Left colon (tissue), 2 donors: ENCODE data around the gene C10orf71. TPM values are rescaled to one million over a fixed set of nuclear protein-coding genes. Genes with fewer than 3 reads are reported as not detected.

Experiments
- ATAC-seq: fragments of 200-7000 bp; cut with Tn5 transposase; one replicate; pipeline ENCODE4 v1.9.1; 2020; ENCODE audit warnings: mild to moderate bottlenecking, moderate library complexity
- DNase-seq, 2 donors: peaks; one replicate each; pipeline ENCODE4 v3.0.0-alpha.2; 2020
- intact Hi-C, 2 donors: fragments of 100-400 bp; cut with DNase I in 1 of 2; cut with micrococcal nuclease in 1 of 2; formaldehyde crosslinking; loops; one replicate each; pipeline versions ENCODE4 v1.11.2 to v1.14.0; 2022; cut with DNase I, micrococcal nuclease
- total RNA-seq, 2 donors: library from RNA; stranded (reverse); fragmentation: NEBNext Ultra II Directional; extraction: Animal tissue kit (Norgen Biotek cat#: 25700); gene quantifications; one replicate each; pipeline ENCODE4 v1.2.1, GENCODE V29; 2021
- donor health status: DM: no; HTN: no; CAD: no.
- donor health status: DM: yes; HTN: yes; CAD: no.

C10orf71 gene
- total RNA-seq, 2 donors from 2014 or later = not detected

- ATAC-seq (no peak), DNase-seq (no peak)
- intact Hi-C loops = no loop called here
Observed at GRCh38 chr10:49350138-49350537, 51.2 kb downstream of the C10orf71 start.

- no peak for DNase-seq
- intact Hi-C loops = no loop called here
- no peak for ATAC-seq
Observed at GRCh38 chr10:49350846-49351532, 52.0 kb downstream of the C10orf71 start.

GRCh38 chr10:49351669-49352068 lies 52.7 kb downstream of the C10orf71 start:
- ATAC-seq = no peak
- intact Hi-C loops = no loop called here
- DNase-seq = no peak

GRCh38 chr10:49352323-49352722 lies 53.4 kb downstream of the C10orf71 start:
- DNase-seq (no peak), ATAC-seq (no peak)
- intact Hi-C loops = no loop called here

GRCh38 chr10:49353026-49353894 lies 54.3 kb downstream of the C10orf71 start:
- intact Hi-C loops = no loop called here
- no peak for ATAC-seq
- no peak for DNase-seq

- no peak for DNase-seq
- intact Hi-C loops = no loop called here
- no peak for ATAC-seq
Observed at GRCh38 chr10:49353895-49354566, 55.1 kb downstream of the C10orf71 start.

- ATAC-seq = no peak
- intact Hi-C loops = no loop called here
- DNase-seq = no peak
Observed at GRCh38 chr10:49354593-49354992, 55.6 kb downstream of the C10orf71 start.

- intact Hi-C loops = no loop called here
Observed at GRCh38 chr10:49355221-49355620, 56.3 kb downstream of the C10orf71 start.

GRCh38 chr10:49356181-49356580 lies 57.2 kb downstream of the C10orf71 start:
- no peak for ATAC-seq
- intact Hi-C loops = no loop called here
- no peak for DNase-seq

More at GRCh38 chr10:49355221-49355620, 56.3 kb downstream of the C10orf71 start:
- DNase-seq (no peak), ATAC-seq (no peak)

- ATAC-seq (no peak), DNase-seq (no peak)
- intact Hi-C loops = no loop called here
Observed at GRCh38 chr10:49356944-49357343, 58.0 kb downstream of the C10orf71 start.

GRCh38 chr10:49357910-49358309 lies 58.9 kb downstream of the C10orf71 start:
- no peak for ATAC-seq
- intact Hi-C loops = no loop called here
- no peak for DNase-seq

- intact Hi-C loops = no loop called here
- ATAC-seq = no peak
- no peak for DNase-seq
Observed at GRCh38 chr10:49359349-49360270, 60.6 kb downstream of the C10orf71 start.

- DNase-seq (no peak), ATAC-seq (no peak)
- intact Hi-C loops = no loop called here
Observed at GRCh38 chr10:49360271-49361177, 61.6 kb downstream of the C10orf71 start.

- DNase-seq (no peak), ATAC-seq (no peak)
- intact Hi-C loops = no loop called here
Observed at GRCh38 chr10:49361178-49361554, 62.2 kb downstream of the C10orf71 start.

GRCh38 chr10:49361735-49362568 lies 63.0 kb downstream of the C10orf71 start:
- no peak for DNase-seq
- no peak for ATAC-seq
- intact Hi-C loops = no loop called here

- ATAC-seq (no peak), DNase-seq (no peak)
- intact Hi-C loops = no loop called here
Observed at GRCh38 chr10:49362596-49363260, 63.8 kb downstream of the C10orf71 start.
